ENCODE data around the gene PHKB.

GRCh38 chr16:47578033-47578432 lies 116.9 kb downstream of the PHKB start:
- TF ChIP-seq OSR1 (CRISPR knock-in tag; IDR thresholded peaks at IDR 0.05) (no peak), ZFP30 (CRISPR knock-in tag; IDR thresholded peaks at IDR 0.05) (no peak), RARB (CRISPR knock-in tag; IDR thresholded peaks at IDR 0.05) (no peak), PATZ1 (CRISPR knock-in tag; IDR thresholded peaks at IDR 0.05; ENCODE audit: borderline replicate concordance) (no peak), ZNF565 (CRISPR knock-in tag; conservative IDR thresholded peaks at IDR 0.05; ENCODE audit: low read depth) (no peak), ZFP3 (CRISPR knock-in tag; IDR thresholded peaks at IDR 0.05) (no peak)

Measured in SK-N-SH treated with all-trans-retinoic acid at 6 μM for 48 hours (cell line).